Neural progenitor cell (in vitro differentiated cells): ENCODE measurements around the gene DCST2. TPM values are rescaled to one million over a fixed set of nuclear protein-coding genes. Genes with fewer than 3 reads are reported as not detected.

Experiments used
- DNase-seq: peaks from one replicate; pipeline ENCODE4 v3.0.0-alpha.2; 2016; ENCODE audit warnings: low spot score
- H2AFZ ChIP-seq: fragments of 200-600 bp; sonication (generic); replicated peaks from 2 replicates; pipeline ENCODE4 v1.6.1; 2016; ENCODE audit warnings: antibody characterized with exemption
- H3F3A ChIP-seq: fragments of 200-600 bp; sonication (generic); 2 replicates; pipeline ENCODE4 v1.6.1; 2016; ENCODE audit warnings: antibody characterized with exemption, low read depth
- H3K27ac ChIP-seq: fragments of 200-600 bp; sonication (generic); 2 replicates; pipeline ENCODE4 v1.5.1; 2016; ENCODE audit warnings: mild to moderate bottlenecking
- H3K27me3 ChIP-seq: fragments of 200-600 bp; sonication (generic); 2 replicates; pipeline ENCODE4 v1.6.1; 2016; ENCODE audit warnings: mild to moderate bottlenecking, moderate library complexity
- H3K36me3 ChIP-seq: fragments of 200-600 bp; sonication (generic); 2 replicates; pipeline ENCODE4 v1.5.1; 2016
- H3K4me1 ChIP-seq: fragments of 200-600 bp; sonication (generic); 2 replicates; pipeline ENCODE4 v1.6.1; 2016; ENCODE audit warnings: mixed run types
- H3K4me2 ChIP-seq: fragments of 200-600 bp; sonication (generic); 2 replicates; pipeline ENCODE4 v1.6.1; 2016
- H3K4me3 ChIP-seq: fragments of 200-600 bp; sonication (generic); 2 replicates; pipeline ENCODE4 v1.5.1; 2016
- H3K79me2 ChIP-seq: fragments of 200-600 bp; sonication (generic); 2 replicates; pipeline ENCODE4 v1.6.1; 2016; ENCODE audit warnings: low read depth
- H3K9ac ChIP-seq: fragments of 200-600 bp; sonication (generic); 2 replicates; pipeline ENCODE4 v1.6.1; 2016
- H3K9me3 ChIP-seq: fragments of 200-600 bp; sonication (generic); 2 replicates; pipeline ENCODE4 v1.5.1; 2016; ENCODE audit warnings: low read depth
- H4K20me1 ChIP-seq: fragments of 200-600 bp; sonication (generic); 2 replicates; pipeline ENCODE4 v1.6.1; 2016; ENCODE audit warnings: low read depth
- H3K27ac Mint-ChIP-seq: 3 replicates; pipeline ENCODE4 v1.8.0; 2021; ENCODE audit warnings: mixed read lengths
- H3K27me3 Mint-ChIP-seq: 2 replicates; pipeline ENCODE4 v1.8.0; 2022; ENCODE audit warnings: low read depth, mild to moderate bottlenecking, inconsistent platforms, moderate library complexity, mixed read lengths; ENCODE audit not compliant: insufficient read depth
- H3K36me3 Mint-ChIP-seq: 3 replicates; pipeline ENCODE4 v1.8.0; 2021; ENCODE audit warnings: mixed read lengths
- H3K4me1 Mint-ChIP-seq: 3 replicates; pipeline ENCODE4 v1.8.0; 2021; ENCODE audit warnings: mixed read lengths
- H3K4me3 Mint-ChIP-seq: 3 replicates; pipeline ENCODE4 v1.8.0; 2021; ENCODE audit warnings: mild to moderate bottlenecking, moderate library complexity, mixed read lengths
- H3K9me3 Mint-ChIP-seq: 3 replicates; pipeline ENCODE4 v1.8.0; 2020; ENCODE audit warnings: mixed read lengths
- EZH2 ChIP-seq: fragments of 200-600 bp; sonication (generic); IDR thresholded peaks from 2 replicates; pipeline ENCODE4 v1.6.1; 2017; ENCODE audit warnings: antibody characterized with exemption, mild to moderate bottlenecking, moderate library complexity
- EZH2phosphoT487 ChIP-seq: fragments of 200-600 bp; sonication (generic); IDR thresholded peaks from 2 replicates; pipeline ENCODE4 v1.6.1; 2017; ENCODE audit warnings: antibody characterized with exemption
- total RNA-seq: library from RNA; depleted of rRNA; stranded (reverse); fragments of >200 nt; gene quantifications from 2 replicates; pipeline ENCODE4 v1.2.3, GENCODE V29; 2015; ENCODE audit warnings: low replicate concordance
- TF ChIP-seq, protein P1 (sequence below): fragments of 200-600 bp; sonication (generic); IDR thresholded peaks from 2 replicates; pipeline ENCODE4 v1.5.1; 2017; ENCODE audit warnings: antibody characterized with exemption, mild to moderate bottlenecking

Gene DCST2
- total RNA-seq, 1 donor from 2014 or later: 1.8 TPM

- H3K27ac ChIP-seq: no peak overlapping the region
- TF ChIP-seq EZH2 (no peak), EZH2phosphoT487 (no peak)
- TF ChIP-seq, protein P1, sequence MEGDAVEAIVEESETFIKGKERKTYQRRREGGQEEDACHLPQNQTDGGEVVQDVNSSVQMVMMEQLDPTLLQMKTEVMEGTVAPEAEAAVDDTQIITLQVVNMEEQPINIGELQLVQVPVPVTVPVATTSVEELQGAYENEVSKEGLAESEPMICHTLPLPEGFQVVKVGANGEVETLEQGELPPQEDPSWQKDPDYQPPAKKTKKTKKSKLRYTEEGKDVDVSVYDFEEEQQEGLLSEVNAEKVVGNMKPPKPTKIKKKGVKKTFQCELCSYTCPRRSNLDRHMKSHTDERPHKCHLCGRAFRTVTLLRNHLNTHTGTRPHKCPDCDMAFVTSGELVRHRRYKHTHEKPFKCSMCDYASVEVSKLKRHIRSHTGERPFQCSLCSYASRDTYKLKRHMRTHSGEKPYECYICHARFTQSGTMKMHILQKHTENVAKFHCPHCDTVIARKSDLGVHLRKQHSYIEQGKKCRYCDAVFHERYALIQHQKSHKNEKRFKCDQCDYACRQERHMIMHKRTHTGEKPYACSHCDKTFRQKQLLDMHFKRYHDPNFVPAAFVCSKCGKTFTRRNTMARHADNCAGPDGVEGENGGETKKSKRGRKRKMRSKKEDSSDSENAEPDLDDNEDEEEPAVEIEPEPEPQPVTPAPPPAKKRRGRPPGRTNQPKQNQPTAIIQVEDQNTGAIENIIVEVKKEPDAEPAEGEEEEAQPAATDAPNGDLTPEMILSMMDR: no peak
- H3K79me2 ChIP-seq: peaks cover 45% of the 10 kb centered on the region
- H3K4me3 Mint-ChIP-seq: no peak overlapping the region
- no peaks in the 10 kb centered on the region for H3K36me3 ChIP-seq
- H3K27ac Mint-ChIP-seq: no peak overlapping the region
- peaks cover 2% of the 10 kb centered on the region for H3K27me3 Mint-ChIP-seq
- H3K9ac ChIP-seq: no peak overlapping the region
- H3K4me1 Mint-ChIP-seq: peaks cover 32% of the 10 kb centered on the region
- H3K9me3 Mint-ChIP-seq: peaks cover 2% of the 10 kb centered on the region
- no peaks in the 10 kb centered on the region for H3K27me3 ChIP-seq
- no peak overlapping the region for H3K4me3 ChIP-seq
- no peaks in the 10 kb centered on the region for H4K20me1 ChIP-seq
- DNase-seq: no peak
- H3K36me3 Mint-ChIP-seq: no peaks in the 10 kb centered on the region
- peaks cover 47% of the 10 kb centered on the region for H3K4me1 ChIP-seq
- no peaks in the 10 kb centered on the region for H3K9me3 ChIP-seq
- no peak overlapping the region for H2AFZ ChIP-seq
- H3F3A ChIP-seq: peaks cover 22% of the 10 kb centered on the region
- peak overlapping the region; percentile 65 for H3K4me2 ChIP-seq
Observed at GRCh38 chr1:155008015-155008941, 25.3 kb downstream of the DCST2 start.

DNA sequence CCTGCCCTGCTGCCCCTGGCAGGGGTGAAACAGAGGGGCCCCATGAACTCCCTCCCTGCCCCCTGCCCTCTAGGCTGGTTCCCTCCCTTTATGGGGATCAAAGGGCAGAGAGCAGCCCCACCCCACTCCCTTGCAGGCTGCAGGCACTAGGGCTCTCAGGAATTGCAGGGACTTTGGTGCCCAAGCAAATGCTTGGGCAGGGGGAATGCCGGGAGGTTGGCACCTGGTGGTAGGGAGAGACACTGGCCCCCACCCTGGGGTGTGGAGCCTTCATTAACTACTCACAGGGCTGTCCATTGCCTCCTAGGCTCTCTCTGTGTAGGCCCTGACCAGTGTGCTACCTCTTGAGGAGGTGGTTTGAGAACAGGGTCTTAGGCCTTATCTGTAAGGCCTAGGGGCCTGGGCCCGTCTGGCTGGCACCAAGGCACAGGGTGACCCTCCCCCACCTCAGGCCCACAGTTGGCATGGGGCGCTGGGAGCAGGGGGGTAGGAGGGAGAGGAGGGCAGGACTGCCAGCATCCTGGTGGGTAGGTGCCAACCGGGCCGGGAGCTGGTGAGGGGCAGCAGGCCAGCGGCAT, 26.2 kb downstream of the DCST2 start:
- TF ChIP-seq EZH2phosphoT487 (no peak), EZH2 (no peak)
- TF ChIP-seq, protein P1: no peak
- Histone ChIP-seq H3K9me3 (no peaks in the 10 kb centered on the region), H3K4me2 (no peak overlapping the region), H4K20me1 (no peaks in the 10 kb centered on the region), H3K4me1 (peaks cover 42% of the 10 kb centered on the region), H3F3A (peaks cover 19% of the 10 kb centered on the region), H3K36me3 (no peaks in the 10 kb centered on the region), H3K27me3 (no peaks in the 10 kb centered on the region), H3K4me3 (no peak overlapping the region), H3K79me2 (peaks cover 42% of the 10 kb centered on the region), H2AFZ (no peak overlapping the region), H3K9ac (no peak overlapping the region), H3K27ac (no peak overlapping the region)
- no peak for DNase-seq
- peaks cover 23% of the 10 kb centered on the region for H3K4me1 Mint-ChIP-seq
- no peak overlapping the region for H3K27ac Mint-ChIP-seq
- H3K27me3 Mint-ChIP-seq: peaks cover 5% of the 10 kb centered on the region
- no peaks in the 10 kb centered on the region for H3K36me3 Mint-ChIP-seq
- peaks cover 2% of the 10 kb centered on the region for H3K9me3 Mint-ChIP-seq
- no peak overlapping the region for H3K4me3 Mint-ChIP-seq

- Histone ChIP-seq H3K36me3 (no peaks in the 10 kb centered on the region), H3K4me1 (peaks cover 38% of the 10 kb centered on the region), H3K27me3 (no peaks in the 10 kb centered on the region), H4K20me1 (no peaks in the 10 kb centered on the region), H3K4me3 (no peak overlapping the region), H3K79me2 (peaks cover 42% of the 10 kb centered on the region), H3F3A (peaks cover 20% of the 10 kb centered on the region), H3K9me3 (no peaks in the 10 kb centered on the region), H3K4me2 (no peak overlapping the region), H3K9ac (no peak overlapping the region), H3K27ac (no peak overlapping the region), H2AFZ (no peak overlapping the region)
- H3K36me3 Mint-ChIP-seq: no peaks in the 10 kb centered on the region
- peaks cover 5% of the 10 kb centered on the region for H3K27me3 Mint-ChIP-seq
- H3K9me3 Mint-ChIP-seq: peaks cover 2% of the 10 kb centered on the region
- TF ChIP-seq EZH2phosphoT487 (no peak), EZH2 (no peak)
- TF ChIP-seq, protein P1: no peak
- H3K27ac Mint-ChIP-seq: peak overlapping the region; percentile 62
- no peak overlapping the region for H3K4me3 Mint-ChIP-seq
- peak; percentile 57 for DNase-seq
- H3K4me1 Mint-ChIP-seq: peaks cover 19% of the 10 kb centered on the region
Observed at GRCh38 chr1:155006601-155007101, 26.9 kb downstream of the DCST2 start.
